WTC11 (cell line): ENCODE results near the gene DENND2C. TPM values are rescaled to one million over a fixed set of nuclear protein-coding genes. Genes with fewer than 3 reads are reported as not detected.

Experiments
- ATAC-seq: fragments of 200-7000 bp; cut with Tn5 transposase; 2 replicates; pipeline ENCODE4 v1.10.0; 2021; ENCODE audit warnings: mild to moderate bottlenecking, moderate library complexity
- CTCF ChIA-PET: fragments of 300-600 bp; sonication (Branson Sonifier 250); formaldehyde crosslinking; loops from one replicate; lab custom pipeline; 2021; ENCODE audit warnings: antibody characterized with exemption; lab: Charles Lee
- POLR2A ChIA-PET: fragments of 350-600 bp; sonication (Branson Sonifier 250); formaldehyde crosslinking; loops from one replicate; lab custom pipeline; 2021; ENCODE audit warnings: antibody characterized with exemption; lab: Charles Lee
- DNase-seq: peaks from one replicate; pipeline ENCODE4 v3.0.0; 2021; ENCODE audit warnings: low spot score
- H3K27ac Mint-ChIP-seq: 2 replicates; pipeline ENCODE4 v1.8.0; 2021; ENCODE audit warnings: mixed read lengths
- H3K27me3 Mint-ChIP-seq: 2 replicates; pipeline ENCODE4 v1.8.0; 2021; ENCODE audit warnings: low read depth, mild to moderate bottlenecking, moderate library complexity, mixed read lengths
- H3K36me3 Mint-ChIP-seq: 2 replicates; pipeline ENCODE4 v1.8.0; 2021; ENCODE audit warnings: mixed read lengths
- H3K4me1 Mint-ChIP-seq: 2 replicates; pipeline ENCODE4 v1.8.0; 2022; ENCODE audit warnings: mixed read lengths
- H3K4me3 Mint-ChIP-seq: 2 replicates; pipeline ENCODE4 v1.8.0; 2021; ENCODE audit warnings: mild to moderate bottlenecking, moderate library complexity, mixed read lengths
- H3K9me3 Mint-ChIP-seq: 2 replicates; pipeline ENCODE4 v1.8.0; 2021; ENCODE audit warnings: mixed read lengths
- ATF1 ChIP-seq: sonication (generic); formaldehyde crosslinking; IDR thresholded peaks from 2 replicates; pipeline ENCODE4 v1.8.1; 2023; ENCODE audit warnings: mild to moderate bottlenecking, moderate library complexity, missing genetic modification reagents
- ATF2 ChIP-seq: sonication (generic); formaldehyde crosslinking; IDR thresholded peaks from 2 replicates; pipeline ENCODE4 v1.8.1; 2022; ENCODE audit warnings: low read depth, missing genetic modification reagents, borderline replicate concordance
- ATF3 ChIP-seq: sonication (generic); formaldehyde crosslinking; conservative IDR thresholded peaks from 2 replicates; pipeline ENCODE4 v1.8.1; 2022; ENCODE audit warnings: mild to moderate bottlenecking, missing genetic modification reagents
- CDX4 ChIP-seq: fragments of 250-450 bp; sonication (Bioruptor Pico); IDR thresholded peaks from 2 replicates; pipeline ENCODE4 v1.9.0; 2021; ENCODE audit warnings: moderate library complexity, mild to moderate bottlenecking, inconsistent platforms, borderline replicate concordance
- E2F1 ChIP-seq: sonication (generic); formaldehyde crosslinking; IDR thresholded peaks from 2 replicates; pipeline ENCODE4 v1.8.0; 2022; ENCODE audit warnings: mild to moderate bottlenecking, missing genetic modification reagents
- ELF4 ChIP-seq: sonication (generic); formaldehyde crosslinking; IDR thresholded peaks from 2 replicates; pipeline ENCODE4 v1.8.1; 2022; ENCODE audit warnings: low read depth, mild to moderate bottlenecking, moderate library complexity, missing genetic modification reagents
- ESRRA ChIP-seq: sonication (generic); formaldehyde crosslinking; IDR thresholded peaks from 2 replicates; pipeline ENCODE4 v1.8.1; 2022; ENCODE audit warnings: mild to moderate bottlenecking, missing genetic modification reagents, borderline replicate concordance
- FOXK1 ChIP-seq: sonication (generic); formaldehyde crosslinking; IDR thresholded peaks from 2 replicates; pipeline ENCODE4 v1.8.0; 2022; ENCODE audit warnings: mild to moderate bottlenecking, moderate library complexity, missing genetic modification reagents
- GRHL2 ChIP-seq: fragments of 250-450 bp; sonication (Bioruptor Pico); IDR thresholded peaks from 2 replicates; pipeline ENCODE4 v1.8.0; 2022; ENCODE audit warnings: mild to moderate bottlenecking, moderate library complexity; ENCODE audit not compliant: insufficient replicate concordance, severe bottlenecking
- HMGA2 ChIP-seq: fragments of 250-450 bp; sonication (Bioruptor Pico); IDR thresholded peaks from 2 replicates; pipeline ENCODE4 v1.4.0; 2021; ENCODE audit warnings: mild to moderate bottlenecking, moderate library complexity
- HMGXB4 ChIP-seq: sonication (generic); formaldehyde crosslinking; IDR thresholded peaks from 2 replicates; pipeline ENCODE4 v1.8.1; 2023; ENCODE audit warnings: mild to moderate bottlenecking, moderate library complexity, missing genetic modification reagents
- IRF2 ChIP-seq: sonication (generic); formaldehyde crosslinking; IDR thresholded peaks from 2 replicates; pipeline ENCODE4 v1.8.0; 2022; ENCODE audit warnings: low read depth, missing genetic modification reagents, borderline replicate concordance
- KAT7 ChIP-seq: sonication (generic); formaldehyde crosslinking; IDR thresholded peaks from 2 replicates; pipeline ENCODE4 v1.8.1; 2023; ENCODE audit warnings: missing genetic modification reagents, mild to moderate bottlenecking, borderline replicate concordance
- MLX ChIP-seq: sonication (generic); formaldehyde crosslinking; IDR thresholded peaks from 2 replicates; pipeline ENCODE4 v1.8.1; 2023; ENCODE audit warnings: mild to moderate bottlenecking, missing genetic modification reagents, moderate library complexity
- NFATC4 ChIP-seq: fragments of 250-450 bp; sonication (Bioruptor Pico); IDR thresholded peaks from 2 replicates; pipeline ENCODE4 v1.9.0; 2021; ENCODE audit warnings: mild to moderate bottlenecking
- OVOL2 ChIP-seq: fragments of 250-450 bp; sonication (Bioruptor Pico); IDR thresholded peaks from 2 replicates; pipeline ENCODE4 v1.9.0; 2021; ENCODE audit warnings: mild to moderate bottlenecking, borderline replicate concordance
- RORB ChIP-seq: fragments of 250-450 bp; sonication (Bioruptor Pico); IDR thresholded peaks from 2 replicates; pipeline ENCODE4 v1.9.0; 2021; ENCODE audit warnings: mild to moderate bottlenecking
- SMAD4 ChIP-seq: sonication (generic); formaldehyde crosslinking; IDR thresholded peaks from 2 replicates; pipeline ENCODE4 v1.8.0; 2022; ENCODE audit warnings: mild to moderate bottlenecking, missing genetic modification reagents
- TCF7 ChIP-seq: sonication (generic); formaldehyde crosslinking; IDR thresholded peaks from 2 replicates; pipeline ENCODE4 v1.8.0; 2022; ENCODE audit warnings: mild to moderate bottlenecking, low read depth, missing genetic modification reagents, moderate library complexity
- TEAD1 ChIP-seq: sonication (generic); formaldehyde crosslinking; IDR thresholded peaks from 2 replicates; pipeline ENCODE4 v1.8.0; 2022; ENCODE audit warnings: mild to moderate bottlenecking, missing genetic modification reagents
- TP53 ChIP-seq: sonication (generic); formaldehyde crosslinking; IDR thresholded peaks from 2 replicates; pipeline ENCODE4 v1.8.1; 2023; ENCODE audit warnings: mild to moderate bottlenecking, missing genetic modification reagents
- ZNF219 ChIP-seq: sonication (generic); formaldehyde crosslinking; IDR thresholded peaks from 2 replicates; pipeline ENCODE4 v1.8.0; 2023; ENCODE audit warnings: missing genetic modification reagents, mild to moderate bottlenecking, borderline replicate concordance
- ZNF263 ChIP-seq: sonication (generic); formaldehyde crosslinking; IDR thresholded peaks from 2 replicates; pipeline ENCODE4 v1.8.1; 2022; ENCODE audit warnings: low read depth, mild to moderate bottlenecking, moderate library complexity, missing genetic modification reagents
- ZNF317 ChIP-seq: sonication (generic); formaldehyde crosslinking; IDR thresholded peaks from 2 replicates; pipeline ENCODE4 v1.8.1; 2023; ENCODE audit warnings: low read depth, mild to moderate bottlenecking, moderate library complexity, missing genetic modification reagents, borderline replicate concordance
- ZNF396 ChIP-seq: fragments of 250-450 bp; sonication (Bioruptor Pico); IDR thresholded peaks from 2 replicates; pipeline ENCODE4 v1.8.0; 2021; ENCODE audit warnings: mild to moderate bottlenecking, moderate library complexity, borderline replicate concordance
- total RNA-seq: library from RNA; stranded (reverse); gene quantifications from 3 replicates; pipeline ENCODE4 v1.2.3, GENCODE V29; 2021

DENND2C gene
- total RNA-seq, 1 experiment from 2014 or later, result 2.9 TPM

GRCh38 chr1:114632427-114632826 lies 37.4 kb downstream of the DENND2C start:
- Mint-ChIP-seq H3K27me3 (0 out of 2 replicates have a peak, but pooled peaks cover 3% of the 10 kb centered on the region), H3K36me3 (no peaks in the 10 kb centered on the region), H3K4me3 (no peak overlapping the region), H3K4me1 (no peaks in the 10 kb centered on the region), H3K27ac (no peak overlapping the region), H3K9me3 (no peaks in the 10 kb centered on the region)
- DNase-seq, result no peak
- POLR2A ChIA-PET, result no interaction called here
- CTCF ChIA-PET, result no interaction called here
- TF ChIP-seq ESRRA (no peak), RORB (CRISPR knock-in tag) (no peak), IRF2 (no peak), FOXK1 (CRISPR knock-in tag) (no peak), ATF2 (CRISPR knock-in tag) (no peak), HMGXB4 (no peak), ELF4 (CRISPR knock-in tag) (no peak), TEAD1 (CRISPR knock-in tag) (no peak), MLX (no peak), ZNF263 (CRISPR knock-in tag) (no peak), TP53 (CRISPR knock-in tag) (no peak), GRHL2 (CRISPR knock-in tag) (no peak), SMAD4 (CRISPR knock-in tag) (no peak), KAT7 (no peak), NFATC4 (CRISPR knock-in tag) (no peak), HMGA2 (no peak), TCF7 (CRISPR knock-in tag) (no peak), ATF3 (CRISPR knock-in tag) (no peak), ZNF219 (CRISPR knock-in tag) (no peak)
- ATAC-seq, result no peak

GRCh38 chr1:114627107-114627506 lies 42.7 kb downstream of the DENND2C start:
- Mint-ChIP-seq H3K36me3 (no peaks in the 10 kb centered on the region), H3K4me1 (no peaks in the 10 kb centered on the region), H3K9me3 (no peaks in the 10 kb centered on the region), H3K27me3 (no peaks in the 10 kb centered on the region), H3K4me3 (no peak overlapping the region), H3K27ac (no peak overlapping the region)
- DNase-seq, result no peak
- ChIA-PET POLR2A (interaction anchor here (0.7 kb wide), 1 partner anchor 162 kb away, joined by 3 read pairs; no protein-coding TSS in a partner anchor), CTCF (interaction anchor here (0.6 to 0.9 kb wide), 2 partner anchors 9 to 280 kb away, joined by 3 read pairs; no protein-coding TSS in a partner anchor)
- no peak for TF ChIP-seq CDX4 (CRISPR knock-in tag)
- no peak for TF ChIP-seq E2F1 (CRISPR knock-in tag)
- no peak for TF ChIP-seq ATF1 (CRISPR knock-in tag)
- TF ChIP-seq ZNF396, result no peak
- TF ChIP-seq HMGXB4, result no peak
- no peak for TF ChIP-seq HMGA2
- TF ChIP-seq OVOL2 (CRISPR knock-in tag), result no peak
- TF ChIP-seq ZNF317 (CRISPR knock-in tag), result no peak
- ATAC-seq, result no peak
